Gastroesophageal sphincter (tissue), 4 donors: ENCODE data around the gene TAT. TPM values are rescaled to one million over a fixed set of nuclear protein-coding genes. Genes with fewer than 3 reads are reported as not detected.
"Not testable (repeated sequence)": the region's sequence is repeated elsewhere in the genome, so short reads cannot be mapped to it uniquely, and the experiment has no call there.

Experiments used
- ATAC-seq: fragments of 150-250 bp; one replicate; pipeline ENCODE4 v1.9.1; 2016; ENCODE audit warnings: mild to moderate bottlenecking, moderate library complexity
- H3K27ac ChIP-seq, 4 donors: fragments of 200-600 bp; sonication (generic) in 3 of 4; 1 replicate in 3 of 4; 2 replicates in 1 of 4; pipeline ENCODE4 v1.5.1; 2016 to 2019
- H3K27me3 ChIP-seq: fragments of 200-600 bp; sonication (generic); one replicate; pipeline ENCODE4 v1.5.1; 2019
- H3K36me3 ChIP-seq, 2 donors: fragments of 200-600 bp; sonication (generic); one replicate each; pipeline ENCODE4 v1.5.1; 2019; ENCODE audit warnings: control low read depth in 1 of 2
- H3K4me1 ChIP-seq, 3 donors: fragments of 200-600 bp; sonication (generic); 1 replicate in 2 of 3; 2 replicates in 1 of 3; pipeline ENCODE4 v1.5.1; 2016 to 2019; ENCODE audit warnings: control low read depth in 2 of 3
- H3K4me3 ChIP-seq, 2 donors: fragments of 200-600 bp; sonication (generic); one replicate each; pipeline ENCODE4 v1.5.1; 2019; ENCODE audit warnings: mild to moderate bottlenecking in 1 of 2, moderate library complexity in 1 of 2
- H3K9me3 ChIP-seq, 3 donors: fragments of 200-600 bp; sonication (generic); one replicate each; pipeline ENCODE4 v1.5.1; 2017 to 2019; ENCODE audit warnings: control low read depth in 2 of 3
- EP300 ChIP-seq: sonication (generic); formaldehyde crosslinking; IDR thresholded peaks from one replicate; pipeline ENCODE4 v1.6.1; 2017; ENCODE audit warnings: antibody characterized with exemption, mild to moderate bottlenecking
- POLR2A ChIP-seq, 2 donors: fragments of 450-650 bp; IDR thresholded peaks; one replicate each; pipeline ENCODE4 v1.6.1; 2017; ENCODE audit warnings: antibody characterized with exemption in 2 of 2, mild to moderate bottlenecking in 2 of 2, moderate library complexity in 1 of 2
- POLR2AphosphoS5 ChIP-seq: sonication (generic); formaldehyde crosslinking; IDR thresholded peaks from one replicate; pipeline ENCODE4 v1.6.1; 2017; ENCODE audit warnings: antibody characterized with exemption
- WGBS, 2 donors: methylation state at CpG; one replicate each; pipeline ENCODE4 v1.1.5; 2018; ENCODE audit warnings: low coverage in 1 of 2; 5-methylcytosine and 5-hydroxymethylcytosine counted together
- total RNA-seq, 4 donors: library from RNA; depleted of rRNA; stranded (reverse); fragments of >200 nt; gene quantifications; one replicate each; pipeline ENCODE4 v1.1.0, GENCODE V29; 2016
- TF ChIP-seq, protein P1 (sequence below), 4 experiments: fragments of 200-600 bp in 2 of 4; fragments of 450-650 bp in 2 of 4; sonication (generic) in 1 of 4; IDR thresholded peaks; one replicate each; pipeline ENCODE4 v1.5.1; 2017 to 2019; ENCODE audit warnings: antibody characterized with exemption in 4 of 4, mild to moderate bottlenecking in 2 of 4, moderate library complexity in 2 of 4

TAT gene
- total RNA-seq, 4 donors from 2014 or later: not detected

DNA sequence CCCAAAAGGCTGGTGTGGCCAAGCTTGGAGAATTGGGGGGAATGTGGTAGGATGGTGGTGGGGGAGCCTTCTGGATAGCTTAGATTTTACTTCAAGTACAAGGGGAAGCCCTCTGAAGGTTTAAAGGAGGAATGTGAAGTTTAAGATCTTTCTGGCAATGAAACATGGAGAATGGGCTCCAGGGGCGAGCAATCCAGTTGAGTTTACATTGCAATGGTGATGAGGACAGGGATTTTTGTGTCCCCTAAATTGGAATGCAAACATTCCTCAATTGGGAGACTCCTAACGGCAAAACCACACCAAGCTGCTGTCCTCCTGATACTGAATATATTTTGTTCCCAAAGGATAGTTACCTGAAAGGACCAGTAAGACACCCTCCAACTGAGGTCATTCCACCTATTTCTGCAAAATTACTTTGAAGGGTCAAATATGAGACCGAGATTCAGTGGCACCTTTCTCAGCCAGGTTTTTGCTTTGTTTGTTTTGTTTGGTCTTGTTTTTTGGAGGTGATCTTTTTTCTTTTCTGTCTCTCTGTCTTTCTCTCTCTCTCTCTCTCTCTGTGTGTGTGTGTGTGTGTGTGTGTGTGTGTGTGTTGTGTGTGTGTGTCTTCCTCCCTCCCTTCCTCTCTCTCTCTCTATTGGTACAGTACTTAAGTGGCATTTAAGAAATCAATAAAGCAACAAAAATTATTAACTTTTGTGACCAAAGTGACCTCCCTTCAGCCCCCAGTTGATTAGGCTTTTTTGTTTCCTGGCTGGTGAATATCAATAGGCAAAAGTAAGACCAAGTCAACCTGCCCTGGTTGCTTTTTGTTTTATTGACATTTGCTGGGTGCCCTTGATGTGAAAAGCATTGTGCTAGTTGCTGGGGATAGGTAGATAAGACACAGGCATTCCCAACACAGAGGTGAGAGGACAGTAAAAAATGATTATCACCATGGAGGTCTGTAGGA lies 16.4 kb upstream of the TAT start:
- no peaks in the 10 kb centered on the region for H3K4me1 ChIP-seq
- TF ChIP-seq, protein P1, sequence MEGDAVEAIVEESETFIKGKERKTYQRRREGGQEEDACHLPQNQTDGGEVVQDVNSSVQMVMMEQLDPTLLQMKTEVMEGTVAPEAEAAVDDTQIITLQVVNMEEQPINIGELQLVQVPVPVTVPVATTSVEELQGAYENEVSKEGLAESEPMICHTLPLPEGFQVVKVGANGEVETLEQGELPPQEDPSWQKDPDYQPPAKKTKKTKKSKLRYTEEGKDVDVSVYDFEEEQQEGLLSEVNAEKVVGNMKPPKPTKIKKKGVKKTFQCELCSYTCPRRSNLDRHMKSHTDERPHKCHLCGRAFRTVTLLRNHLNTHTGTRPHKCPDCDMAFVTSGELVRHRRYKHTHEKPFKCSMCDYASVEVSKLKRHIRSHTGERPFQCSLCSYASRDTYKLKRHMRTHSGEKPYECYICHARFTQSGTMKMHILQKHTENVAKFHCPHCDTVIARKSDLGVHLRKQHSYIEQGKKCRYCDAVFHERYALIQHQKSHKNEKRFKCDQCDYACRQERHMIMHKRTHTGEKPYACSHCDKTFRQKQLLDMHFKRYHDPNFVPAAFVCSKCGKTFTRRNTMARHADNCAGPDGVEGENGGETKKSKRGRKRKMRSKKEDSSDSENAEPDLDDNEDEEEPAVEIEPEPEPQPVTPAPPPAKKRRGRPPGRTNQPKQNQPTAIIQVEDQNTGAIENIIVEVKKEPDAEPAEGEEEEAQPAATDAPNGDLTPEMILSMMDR (IDR thresholded peaks at IDR 0.05): no peak
- TF ChIP-seq POLR2AphosphoS5: no peak
- no peak for TF ChIP-seq POLR2A (IDR thresholded peaks at IDR 0.05)
- no peak for TF ChIP-seq EP300
- no peaks in the 10 kb centered on the region for H3K36me3 ChIP-seq
- H3K9me3 ChIP-seq: no peaks in the 10 kb centered on the region
- H3K4me3 ChIP-seq: no peak overlapping the region
- peaks cover 6% of the 10 kb centered on the region for H3K27me3 ChIP-seq
- no peak for ATAC-seq
- WGBS, 2 donors: 64 to 65% methylated on average over 3 of the region's 3 CpGs
- no peak overlapping the region for H3K27ac ChIP-seq

DNA sequence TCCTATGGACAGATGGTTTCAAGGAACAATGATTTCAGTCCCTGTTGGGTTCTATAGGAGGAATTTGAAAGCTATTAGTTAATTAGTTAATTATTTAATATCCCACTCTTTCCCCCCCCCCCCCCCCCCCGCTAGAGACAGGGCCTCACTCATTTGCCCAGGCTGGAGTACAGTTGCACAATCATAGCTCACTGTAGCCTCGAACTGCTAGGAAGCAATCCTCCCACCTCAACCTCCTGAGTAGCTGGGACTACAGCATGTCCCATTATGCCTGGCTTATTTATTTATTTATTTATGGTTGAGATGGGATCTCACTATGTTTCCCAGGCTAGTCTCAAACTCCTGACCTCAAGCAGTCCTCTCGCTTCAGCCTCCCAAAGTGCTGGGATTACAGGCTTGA lies 15.0 kb upstream of the TAT start:
- Histone ChIP-seq H3K27ac (no peak overlapping the region), H3K9me3 (no peaks in the 10 kb centered on the region), H3K36me3 (no peaks in the 10 kb centered on the region), H3K4me3 (no peak overlapping the region), H3K4me1 (no peaks in the 10 kb centered on the region), H3K27me3 (peaks cover 17% of the 10 kb centered on the region)
- ATAC-seq: no peak
- WGBS, 2 donors: 75 to 90% methylated on average over 1 to 2 of the region's 3 CpGs
- TF ChIP-seq POLR2AphosphoS5 (no peak), POLR2A (IDR thresholded peaks at IDR 0.05) (no peak), EP300 (no peak)
- TF ChIP-seq, protein P1 (IDR thresholded peaks at IDR 0.05): no peak

DNA sequence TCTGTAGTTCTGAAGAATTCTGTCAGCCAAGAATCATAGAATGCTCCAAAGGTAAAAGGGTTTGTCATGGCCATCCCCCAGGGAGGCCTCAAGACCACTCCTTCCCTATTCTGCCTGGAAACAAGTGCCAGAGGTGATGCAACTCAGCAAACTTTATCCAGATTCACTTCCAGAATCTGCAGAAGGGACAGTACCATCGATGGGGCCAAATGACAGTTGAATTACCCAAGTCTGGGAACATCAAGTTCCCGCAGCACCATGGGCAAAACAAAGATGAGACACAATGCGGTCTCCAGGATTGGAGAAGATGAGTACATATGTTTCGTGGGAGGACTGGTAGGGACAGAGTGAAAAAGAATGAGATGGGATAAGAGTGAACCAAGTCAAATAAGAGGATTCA lies 13.7 kb upstream of the TAT start:
- Histone ChIP-seq H3K36me3 (no peaks in the 10 kb centered on the region), H3K4me1 (no peaks in the 10 kb centered on the region), H3K27me3 (peaks cover 22% of the 10 kb centered on the region), H3K4me3 (no peak overlapping the region), H3K27ac (no peak overlapping the region), H3K9me3 (no peaks in the 10 kb centered on the region)
- WGBS, 2 donors: 82 to 83% methylated on average over 1 to 4 of the region's 4 CpGs
- TF ChIP-seq POLR2AphosphoS5 (no peak), EP300 (no peak), POLR2A (IDR thresholded peaks at IDR 0.05) (no peak)
- TF ChIP-seq, protein P1 (IDR thresholded peaks at IDR 0.05): no peak
- no peak for ATAC-seq

DNA sequence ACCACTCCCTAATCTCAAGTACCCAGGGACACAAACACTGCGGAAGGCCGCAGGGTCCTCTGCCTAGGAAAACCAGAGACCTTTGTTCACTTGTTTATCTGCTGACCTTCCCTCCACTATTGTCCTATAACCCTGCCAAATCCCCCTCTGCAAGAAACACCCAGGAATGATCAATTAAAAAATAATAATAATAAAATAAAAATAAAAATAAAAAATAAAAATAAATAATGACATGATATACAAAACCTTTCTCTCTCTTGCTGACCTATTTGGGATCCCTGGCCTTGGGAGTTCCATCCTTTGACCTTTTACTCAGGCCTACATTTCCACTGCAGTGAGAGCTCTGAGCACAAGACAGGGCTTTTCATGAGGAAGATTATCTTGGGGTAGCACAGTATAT lies 13.2 kb upstream of the TAT start:
- WGBS, 2 donors: 71% methylated on average over 2 of the region's 2 CpGs; no CpG with 5 or more reads in 1 of the 2 donors

DNA sequence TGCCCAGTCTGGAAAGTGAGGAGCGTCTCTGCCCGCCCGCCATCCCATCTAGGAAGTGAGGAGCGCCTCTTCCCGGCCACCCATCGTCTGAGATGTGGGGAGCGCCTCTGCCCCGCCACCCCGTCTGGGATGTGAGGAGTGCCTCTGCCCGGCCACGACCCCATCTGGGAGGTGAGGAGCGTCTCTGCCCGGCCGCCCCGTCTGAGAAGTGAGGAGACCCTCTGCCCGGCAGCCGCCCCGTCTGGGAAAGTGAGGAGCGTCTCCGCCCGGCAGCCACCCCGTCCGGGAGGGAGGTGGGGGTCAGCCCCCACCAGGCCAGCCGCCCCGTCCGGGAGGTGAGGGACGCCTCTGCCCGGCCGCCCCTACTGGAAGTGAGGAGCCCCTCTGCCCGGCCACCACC lies 12.4 kb upstream of the TAT start:
- WGBS, 2 donors: 90% methylated on average over 2 of the region's 30 CpGs; no CpG with 5 or more reads in 1 of the 2 donors
- H3K4me3 ChIP-seq, H3K36me3 ChIP-seq, H3K27ac ChIP-seq, ATAC-seq, H3K4me1 ChIP-seq, H3K9me3 ChIP-seq: not testable (repeated sequence)
- H3K27me3 ChIP-seq: peaks cover 34% of the 10 kb centered on the region

More for the DNA sequence above, 13.2 kb upstream of the TAT start:
- H3K27ac ChIP-seq, H3K9me3 ChIP-seq, ATAC-seq, H3K36me3 ChIP-seq, H3K4me1 ChIP-seq, H3K4me3 ChIP-seq: not testable (repeated sequence)
- H3K27me3 ChIP-seq: peaks cover 27% of the 10 kb centered on the region

DNA sequence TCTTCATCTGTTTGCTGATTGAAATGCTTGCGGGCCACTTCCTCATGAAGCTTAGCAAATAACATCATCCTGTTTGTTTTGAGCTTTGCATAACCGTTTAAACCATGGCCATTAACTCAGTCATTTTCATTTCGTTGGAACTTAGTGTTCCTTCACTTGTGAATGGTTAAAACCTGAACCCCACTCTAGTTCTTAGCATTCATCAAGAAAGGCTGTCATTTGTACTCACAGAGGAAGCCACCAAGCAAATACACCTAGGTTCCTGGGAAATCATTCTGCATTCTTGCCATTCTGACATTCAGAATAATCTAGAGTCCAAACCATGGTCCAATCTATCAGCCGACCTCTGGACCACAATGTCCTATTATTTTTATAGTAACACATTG lies 8.4 kb upstream of the TAT start:
- no peak overlapping the region for H3K4me3 ChIP-seq
- ATAC-seq: no peak
- H3K27ac ChIP-seq: no peak overlapping the region
- H3K4me1 ChIP-seq: no peaks in the 10 kb centered on the region
- H3K36me3 ChIP-seq: no peaks in the 10 kb centered on the region
- WGBS, 2 donors: 65 to 75% methylated on average over 3 to 4 of the region's 4 CpGs
- peaks cover 28% of the 10 kb centered on the region for H3K27me3 ChIP-seq
- no peaks in the 10 kb centered on the region for H3K9me3 ChIP-seq
- no peak for TF ChIP-seq EP300
- TF ChIP-seq, protein P1 (IDR thresholded peaks at IDR 0.05): no peak
- no peak for TF ChIP-seq POLR2A (IDR thresholded peaks at IDR 0.05)
- TF ChIP-seq POLR2AphosphoS5: no peak
